HepG2 (cell line): ENCODE data around the gene NXPH1. TPM values are rescaled to one million over a fixed set of nuclear protein-coding genes. Genes with fewer than 3 reads are reported as not detected.

Experiments used
- ATAC-seq: fragments of 200-7000 bp; cut with Tn5 transposase; 3 replicates; pipeline ENCODE4 v1.9.1; 2020; ENCODE audit warnings: mild to moderate bottlenecking, moderate library complexity
- BruUV-seq: library from RNA; stranded (reverse); fragments of 400-500 nt; replicated peaks from 2 replicates; lab custom pipeline; 2021; lab: Mats Ljungman, UMichigan
- CTCF ChIA-PET: fragments of 300-600 bp; formaldehyde crosslinking; extraction: SDS; loops from one replicate; lab custom pipeline; 2021; ENCODE audit warnings: low total read pairs, inconsistent platforms, low intra/inter-chr PET ratio; lab: Yijun Ruan, JAX
- POLR2A ChIA-PET: fragments of 350-600 bp; sonication (Branson Sonifier 250); formaldehyde crosslinking; loops from one replicate; lab custom pipeline; 2020; ENCODE audit warnings: antibody characterized with exemption, inconsistent platforms; lab: Yijun Ruan, JAX
- DNase-seq: peaks from one replicate; pipeline ENCODE4 v3.0.0-alpha.2; 2015; ENCODE audit warnings: low spot score
- FAIRE-seq: peaks from 3 replicates; lab custom pipeline; 2011; peaks lifted over from hg19 to GRCh38; lab: Jason Lieb, UNC
- H2AFZ ChIP-seq: one replicate; pipeline ENCODE4 v1.6.1; 2011; ENCODE audit warnings: low read length, inconsistent platforms
- H3K27ac ChIP-seq: fragments of 300-600 bp; 3 replicates; pipeline ENCODE4 v1.8.0; 2011; ENCODE audit warnings: mixed run types, mild to moderate bottlenecking, mixed read lengths, low read length, inconsistent platforms; ENCODE audit not compliant: insufficient read depth; ENCODE audit errors: extremely low read length
- H3K27me3 ChIP-seq, 2 experiments: fragments of 200-600 bp in 1 of 2; 2 replicates in 1 of 2; 3 replicates in 1 of 2; pipeline versions ENCODE4 v1.6.0 to v1.8.0; 2011; ENCODE audit warnings: low read length in 2 of 2, mild to moderate bottlenecking in 2 of 2, moderate library complexity in 2 of 2, inconsistent platforms in 1 of 2; ENCODE audit not compliant: insufficient read depth in 2 of 2, control insufficient read depth in 1 of 2
- H3K36me3 ChIP-seq, 2 experiments: fragments of 200-600 bp in 1 of 2; replicated peaks in 1 of 2; 2 replicates in 1 of 2; 3 replicates in 1 of 2; pipeline versions ENCODE4 v1.5.1 to v1.8.0; 2011; ENCODE audit warnings: low read length in 2 of 2, inconsistent platforms in 1 of 2; ENCODE audit not compliant: insufficient read depth in 2 of 2, control insufficient read depth in 1 of 2
- H3K4me1 ChIP-seq: 2 replicates; pipeline ENCODE4 v1.5.1; 2012; ENCODE audit warnings: low read length, inconsistent platforms; ENCODE audit not compliant: insufficient read depth
- H3K4me2 ChIP-seq: 2 replicates; pipeline ENCODE4 v1.6.0; 2011; ENCODE audit warnings: low read depth, low read length, inconsistent platforms
- H3K4me3 ChIP-seq, 3 experiments: fragments of 200-600 bp in 1 of 3; sonication (generic), shearing (Covaris generic) in 1 of 3; replicated peaks in 1 of 3; 2 replicates each; pipeline ENCODE4 v1.5.1; 2011 to 2016; ENCODE audit warnings: low read length in 3 of 3, inconsistent platforms in 2 of 3, low read depth in 2 of 3, mild to moderate bottlenecking in 2 of 3, control low read depth in 1 of 3, mixed read lengths in 1 of 3; ENCODE audit not compliant: insufficient read depth in 1 of 3
- H3K79me2 ChIP-seq: one replicate; pipeline ENCODE4 v1.6.1; 2011; ENCODE audit warnings: low read length, inconsistent platforms; ENCODE audit not compliant: insufficient read depth
- H3K9ac ChIP-seq: 2 replicates; pipeline ENCODE4 v1.6.0; 2011; ENCODE audit warnings: mild to moderate bottlenecking, low read depth, low read length, inconsistent platforms; ENCODE audit not compliant: insufficient read depth
- H3K9me3 ChIP-seq: 2 replicates; pipeline ENCODE4 v1.5.1; 2012; ENCODE audit warnings: mild to moderate bottlenecking, low read length
- H4K20me1 ChIP-seq: 2 replicates; pipeline ENCODE4 v1.6.0; 2011; ENCODE audit warnings: inconsistent platforms, mild to moderate bottlenecking, low read length, moderate library complexity; ENCODE audit not compliant: insufficient read depth
- CREM ChIP-seq, 2 experiments: sonication (generic) in 1 of 2; formaldehyde crosslinking in 1 of 2; IDR thresholded peaks; 2 replicates each; pipeline versions ENCODE4 v1.4.0 to v1.6.1; 2016 to 2020; ENCODE audit warnings: antibody characterized with exemption in 1 of 2, mild to moderate bottlenecking in 1 of 2, missing genetic modification reagents in 1 of 2
- HNF4A ChIP-seq: sonication (generic); formaldehyde crosslinking; IDR thresholded peaks from 2 replicates; pipeline ENCODE4 v1.4.0; 2020; ENCODE audit warnings: missing genetic modification reagents
- HOXA9 ChIP-seq: sonication (generic); formaldehyde crosslinking; IDR thresholded peaks from 2 replicates; pipeline ENCODE4 v1.8.1; 2022; ENCODE audit warnings: missing genetic modification reagents, mild to moderate bottlenecking, moderate library complexity, borderline replicate concordance
- MNT ChIP-seq: fragments of 450-650 bp; IDR thresholded peaks from 2 replicates; pipeline ENCODE4 v1.6.1; 2016
- ZNF101 ChIP-seq: sonication (generic); formaldehyde crosslinking; IDR thresholded peaks from 2 replicates; pipeline ENCODE4 v1.4.0; 2020; ENCODE audit warnings: mild to moderate bottlenecking, low read depth, missing genetic modification reagents, borderline replicate concordance
- WGBS: methylation state at CpG from one replicate; pipeline ENCODE4 v1.1.6; 2017; ENCODE audit warnings: low lambda C conversion rate; 5-methylcytosine and 5-hydroxymethylcytosine counted together
- in situ Hi-C: cut with HindIII; loops from 2 replicates; pipeline ENCODE4 v1.10.0; 2017; ENCODE audit warnings: low pct_unique_long_range_greater_than_20kb; ENCODE audit not compliant: extremely low pct_ligation_motif_present
- intact Hi-C: fragments of 100-400 bp; cut with micrococcal nuclease; formaldehyde crosslinking; loops from one replicate; pipeline ENCODE4 v1.10.0; 2022; ENCODE audit not compliant: unreplicated experiment
- polyA plus RNA-seq, 8 experiments: library from polyadenylated mRNA; depleted of rRNA in 3 of 8; stranded (reverse) in 7 of 8; unstranded in 1 of 8; fragments of >200 nt; fragmentation: Illumina TruSeq in 4 of 8; extraction: Trizol in 4 of 8; gene quantifications; 2 replicates each; pipeline versions ENCODE4 v1.2.1 to v1.2.3, GENCODE V29; 2011 to 2016; ENCODE audit warnings: low read depth in 4 of 8, missing spikeins in 1 of 8, mixed read lengths in 1 of 8; ENCODE audit not compliant: insufficient read depth in 1 of 8
- total RNA-seq, 5 experiments: library from RNA; depleted of rRNA; stranded (reverse); fragments of >200 nt; fragmentation: Illumina TruSeq; extraction: Trizol; gene quantifications; 2 replicates each; pipeline ENCODE4 v1.2.3, GENCODE V29; 2016; ENCODE audit warnings: low read depth in 1 of 5

Gene NXPH1
- total and polyA plus RNA-seq, 2 of the 13 experiments (the other 11 are each of a cell fraction or from before 2014, with no cell fraction given): not detected

DNA sequence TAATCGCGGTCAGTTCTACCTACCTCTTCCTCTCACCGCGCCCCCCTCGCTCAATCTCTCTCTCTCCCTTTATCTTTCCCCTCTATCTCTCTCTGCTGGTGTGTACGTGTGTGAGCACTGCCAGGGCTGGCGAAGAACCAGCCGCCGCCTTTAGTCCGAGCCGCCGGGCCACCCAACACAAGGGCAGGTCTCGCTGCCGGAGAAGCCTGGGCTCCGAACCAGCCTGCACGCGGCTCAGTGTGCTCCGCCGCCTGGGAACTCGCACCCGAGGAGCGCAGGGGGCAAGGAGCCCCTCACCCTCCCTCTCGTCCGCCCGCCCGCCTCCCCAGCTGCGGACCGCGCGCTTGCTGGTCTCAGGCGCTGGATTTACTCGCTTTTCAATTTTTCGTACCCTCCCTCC, 1.7 kb downstream of the NXPH1 start (continued):
- TF ChIP-seq MNT: no peak
- TF ChIP-seq, all 625 proteins: peak for 0

DNA sequence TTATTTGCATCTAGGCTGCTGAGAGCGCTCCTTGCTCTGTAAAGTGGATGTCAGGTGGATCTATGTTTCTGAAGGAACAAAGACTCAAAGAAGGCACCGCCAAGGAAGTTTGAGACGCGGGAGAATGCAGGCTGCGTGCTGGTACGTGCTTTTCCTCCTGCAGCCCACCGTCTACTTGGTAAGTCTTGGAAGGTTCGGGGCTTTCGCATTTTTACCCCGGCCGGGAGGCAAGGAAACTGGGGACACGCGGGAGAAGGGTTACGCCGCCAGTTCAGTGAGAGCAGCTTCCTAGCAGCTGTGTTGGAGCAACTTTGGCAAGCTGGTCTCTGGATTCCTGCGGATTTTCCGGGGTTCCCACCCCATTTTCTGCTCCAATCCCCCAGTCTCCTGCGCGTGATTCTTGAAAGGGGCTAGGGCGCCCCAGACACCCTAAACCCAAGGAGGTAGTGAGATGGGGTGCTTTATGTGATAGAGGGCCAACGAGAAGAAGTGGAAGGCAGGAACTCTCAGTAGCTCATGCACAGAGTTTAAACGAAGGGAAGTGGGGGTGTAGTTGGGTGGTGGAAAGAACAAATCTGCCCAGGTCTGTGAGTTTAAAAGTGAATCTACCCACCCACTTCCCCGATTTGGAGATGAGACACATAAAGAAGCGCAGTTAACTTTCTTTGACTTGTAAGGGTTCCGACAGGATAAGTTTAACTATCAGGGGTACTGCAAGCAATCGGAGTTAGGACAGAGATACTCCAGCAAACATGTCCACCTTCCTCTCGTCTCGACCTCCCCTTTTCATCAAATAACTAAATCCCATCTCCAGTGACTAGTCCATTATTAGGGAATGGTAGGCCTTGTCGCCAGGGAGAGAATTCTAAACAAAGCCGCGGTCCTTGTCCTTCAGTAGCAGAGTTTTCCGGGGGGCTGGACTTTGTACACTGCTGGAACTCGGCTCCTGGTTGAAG, 2.5 kb downstream of the NXPH1 start:
- Histone ChIP-seq H3K9me3 (no peaks in the 10 kb centered on the region), H3K9ac (no peak overlapping the region), H3K36me3 (no peaks in the 10 kb centered on the region), H3K4me2 (no peak overlapping the region), H3K4me3 (no peak overlapping the region), H3K27me3 (peaks cover 0 to 33% of the 10 kb centered on the region in 2 experiments; a peak in 3 of 5 replicates), H2AFZ (no peak overlapping the region), H4K20me1 (no peaks in the 10 kb centered on the region), H3K27ac (no peak overlapping the region), H3K79me2 (no peaks in the 10 kb centered on the region), H3K4me1 (peaks cover 25% of the 10 kb centered on the region)
- FAIRE-seq: no peak
- TF ChIP-seq ZNF101 (CRISPR knock-in tag): no peak
- TF ChIP-seq HOXA9: no peak
- TF ChIP-seq CREM (IDR thresholded peaks at IDR 0.05): no peak
- TF ChIP-seq CREM (CRISPR knock-in tag; IDR thresholded peaks at IDR 0.05): no peak
- peak; percentile 38; the same call in 1 of the 2 replicates for TF ChIP-seq HNF4A
- no TSS peak for BruUV-seq
- in situ Hi-C loops: no loop called here
- intact Hi-C loops: loop anchor here (5.0 kb wide), 1 partner anchor 1986 kb away; no protein-coding TSS in a partner anchor
- 27% methylated on average over 25 of the region's 33 CpGs for WGBS
- DNase-seq: peak; percentile 13
- POLR2A ChIA-PET: no interaction called here
- peak; percentile 17 for ATAC-seq
- CTCF ChIA-PET: interaction anchor here (1.8 kb wide), 1 partner anchor 288 kb away, joined by 6 read pairs; no protein-coding TSS in a partner anchor
